HepG2 (cell line): ENCODE data around the gene USP40. TPM values are rescaled to one million over a fixed set of nuclear protein-coding genes. Genes with fewer than 3 reads are reported as not detected.

Experiments used
- ATAC-seq: fragments of 200-7000 bp; cut with Tn5 transposase; 3 replicates; pipeline ENCODE4 v1.9.1; 2020; ENCODE audit warnings: mild to moderate bottlenecking, moderate library complexity
- BruUV-seq: library from RNA; stranded (reverse); fragments of 400-500 nt; replicated peaks from 2 replicates; lab custom pipeline; 2021; lab: Mats Ljungman, UMichigan
- CTCF ChIA-PET: fragments of 300-600 bp; formaldehyde crosslinking; extraction: SDS; loops from one replicate; lab custom pipeline; 2021; ENCODE audit warnings: low total read pairs, inconsistent platforms, low intra/inter-chr PET ratio; lab: Yijun Ruan, JAX
- POLR2A ChIA-PET: fragments of 350-600 bp; sonication (Branson Sonifier 250); formaldehyde crosslinking; loops from one replicate; lab custom pipeline; 2020; ENCODE audit warnings: antibody characterized with exemption, inconsistent platforms; lab: Yijun Ruan, JAX
- DNase-seq: peaks from one replicate; pipeline ENCODE4 v3.0.0-alpha.2; 2015; ENCODE audit warnings: low spot score
- FAIRE-seq: peaks from 3 replicates; lab custom pipeline; 2011; peaks lifted over from hg19 to GRCh38; lab: Jason Lieb, UNC
- H2AFZ ChIP-seq: one replicate; pipeline ENCODE4 v1.6.1; 2011; ENCODE audit warnings: low read length, inconsistent platforms
- H3K27ac ChIP-seq: fragments of 300-600 bp; 3 replicates; pipeline ENCODE4 v1.8.0; 2011; ENCODE audit warnings: mixed run types, mild to moderate bottlenecking, mixed read lengths, low read length, inconsistent platforms; ENCODE audit not compliant: insufficient read depth; ENCODE audit errors: extremely low read length
- H3K27me3 ChIP-seq, 2 experiments: fragments of 200-600 bp in 1 of 2; 2 replicates in 1 of 2; 3 replicates in 1 of 2; pipeline versions ENCODE4 v1.6.0 to v1.8.0; 2011; ENCODE audit warnings: low read length in 2 of 2, mild to moderate bottlenecking in 2 of 2, moderate library complexity in 2 of 2, inconsistent platforms in 1 of 2; ENCODE audit not compliant: insufficient read depth in 2 of 2, control insufficient read depth in 1 of 2
- H3K36me3 ChIP-seq, 2 experiments: fragments of 200-600 bp in 1 of 2; replicated peaks in 1 of 2; 2 replicates in 1 of 2; 3 replicates in 1 of 2; pipeline versions ENCODE4 v1.5.1 to v1.8.0; 2011; ENCODE audit warnings: low read length in 2 of 2, inconsistent platforms in 1 of 2; ENCODE audit not compliant: insufficient read depth in 2 of 2, control insufficient read depth in 1 of 2
- H3K4me1 ChIP-seq: 2 replicates; pipeline ENCODE4 v1.5.1; 2012; ENCODE audit warnings: low read length, inconsistent platforms; ENCODE audit not compliant: insufficient read depth
- H3K4me2 ChIP-seq: 2 replicates; pipeline ENCODE4 v1.6.0; 2011; ENCODE audit warnings: low read depth, low read length, inconsistent platforms
- H3K4me3 ChIP-seq, 3 experiments: fragments of 200-600 bp in 1 of 3; sonication (generic), shearing (Covaris generic) in 1 of 3; replicated peaks in 1 of 3; 2 replicates each; pipeline ENCODE4 v1.5.1; 2011 to 2016; ENCODE audit warnings: low read length in 3 of 3, inconsistent platforms in 2 of 3, low read depth in 2 of 3, mild to moderate bottlenecking in 2 of 3, control low read depth in 1 of 3, mixed read lengths in 1 of 3; ENCODE audit not compliant: insufficient read depth in 1 of 3
- H3K79me2 ChIP-seq: one replicate; pipeline ENCODE4 v1.6.1; 2011; ENCODE audit warnings: low read length, inconsistent platforms; ENCODE audit not compliant: insufficient read depth
- H3K9ac ChIP-seq: 2 replicates; pipeline ENCODE4 v1.6.0; 2011; ENCODE audit warnings: mild to moderate bottlenecking, low read depth, low read length, inconsistent platforms; ENCODE audit not compliant: insufficient read depth
- H3K9me3 ChIP-seq: 2 replicates; pipeline ENCODE4 v1.5.1; 2012; ENCODE audit warnings: mild to moderate bottlenecking, low read length
- H4K20me1 ChIP-seq: 2 replicates; pipeline ENCODE4 v1.6.0; 2011; ENCODE audit warnings: inconsistent platforms, mild to moderate bottlenecking, low read length, moderate library complexity; ENCODE audit not compliant: insufficient read depth
- EP300 ChIP-seq, 3 experiments: sonication (generic) in 1 of 3; formaldehyde crosslinking in 1 of 3; IDR thresholded peaks; 2 replicates each; pipeline versions ENCODE4 v1.5.1 to v1.6.1; 2011 to 2020; ENCODE audit warnings: low read depth in 2 of 3, low read length in 2 of 3, borderline replicate concordance in 1 of 3, improper control_type of control experiment in 1 of 3, mild to moderate bottlenecking in 1 of 3, missing genetic modification reagents in 1 of 3, moderate library complexity in 1 of 3
- HDAC2 ChIP-seq: sonication (generic); formaldehyde crosslinking; IDR thresholded peaks from 2 replicates; pipeline ENCODE4 v1.4.0; 2020; ENCODE audit warnings: missing genetic modification reagents
- IRX3 ChIP-seq: sonication (generic); formaldehyde crosslinking; IDR thresholded peaks from 2 replicates; pipeline ENCODE4 v1.8.1; 2023; ENCODE audit warnings: mild to moderate bottlenecking, low read depth, missing genetic modification reagents, borderline replicate concordance
- MIER3 ChIP-seq: IDR thresholded peaks from 2 replicates; pipeline ENCODE4 v1.6.1; 2016; ENCODE audit warnings: missing compliant biosample characterization, borderline replicate concordance
- MYC ChIP-seq: sonication (generic); formaldehyde crosslinking; IDR thresholded peaks from 2 replicates; pipeline ENCODE4 v1.9.0; 2021; ENCODE audit warnings: missing genetic modification reagents, borderline replicate concordance
- SMAD9 ChIP-seq: sonication (generic); formaldehyde crosslinking; IDR thresholded peaks from 2 replicates; pipeline ENCODE4 v1.5.1; 2020; ENCODE audit warnings: mild to moderate bottlenecking, missing genetic modification reagents
- SRSF4 ChIP-seq: fragments of 200-400 bp; formaldehyde crosslinking; IDR thresholded peaks from one replicate; pipeline ENCODE4 v1.6.1; 2018; ENCODE audit warnings: mild to moderate bottlenecking, low read depth, low read length, moderate library complexity; ENCODE audit not compliant: poor library complexity, severe bottlenecking
- SRY ChIP-seq: sonication (generic); formaldehyde crosslinking; IDR thresholded peaks from 2 replicates; pipeline ENCODE4 v1.8.0; 2022; ENCODE audit warnings: mild to moderate bottlenecking, missing genetic modification reagents
- ZNF256 ChIP-seq: sonication (generic); formaldehyde crosslinking; conservative IDR thresholded peaks from 2 replicates; pipeline ENCODE4 v1.4.0; 2020; ENCODE audit warnings: missing genetic modification reagents
- ZNF616 ChIP-seq: sonication (generic); formaldehyde crosslinking; IDR thresholded peaks from 2 replicates; pipeline ENCODE4 v1.5.0; 2020; ENCODE audit warnings: low read depth, mild to moderate bottlenecking, missing genetic modification reagents
- ZNF781 ChIP-seq: sonication (generic); formaldehyde crosslinking; IDR thresholded peaks from 2 replicates; pipeline ENCODE4 v1.5.1; 2020; ENCODE audit warnings: borderline replicate concordance, mild to moderate bottlenecking, missing genetic modification reagents; ENCODE audit errors: not compliant biosample characterization
- WGBS: methylation state at CpG from one replicate; pipeline ENCODE4 v1.1.6; 2017; ENCODE audit warnings: low lambda C conversion rate; 5-methylcytosine and 5-hydroxymethylcytosine counted together
- in situ Hi-C: cut with HindIII; loops from 2 replicates; pipeline ENCODE4 v1.10.0; 2017; ENCODE audit warnings: low pct_unique_long_range_greater_than_20kb; ENCODE audit not compliant: extremely low pct_ligation_motif_present
- intact Hi-C: fragments of 100-400 bp; cut with micrococcal nuclease; formaldehyde crosslinking; loops from one replicate; pipeline ENCODE4 v1.10.0; 2022; ENCODE audit not compliant: unreplicated experiment
- polyA plus RNA-seq, 8 experiments: library from polyadenylated mRNA; depleted of rRNA in 3 of 8; stranded (reverse) in 7 of 8; unstranded in 1 of 8; fragments of >200 nt; fragmentation: Illumina TruSeq in 4 of 8; extraction: Trizol in 4 of 8; gene quantifications; 2 replicates each; pipeline versions ENCODE4 v1.2.1 to v1.2.3, GENCODE V29; 2011 to 2016; ENCODE audit warnings: low read depth in 4 of 8, missing spikeins in 1 of 8, mixed read lengths in 1 of 8; ENCODE audit not compliant: insufficient read depth in 1 of 8
- total RNA-seq, 5 experiments: library from RNA; depleted of rRNA; stranded (reverse); fragments of >200 nt; fragmentation: Illumina TruSeq; extraction: Trizol; gene quantifications; 2 replicates each; pipeline ENCODE4 v1.2.3, GENCODE V29; 2016; ENCODE audit warnings: low read depth in 1 of 5
- TF ChIP-seq, protein P1 (sequence below): IDR thresholded peaks from 2 replicates; pipeline ENCODE4 v1.6.1; 2016; ENCODE audit warnings: mild to moderate bottlenecking
- TF ChIP-seq, protein P2 (sequence below): sonication (generic); formaldehyde crosslinking; IDR thresholded peaks from 2 replicates; pipeline ENCODE4 v1.8.0; 2022; ENCODE audit warnings: mild to moderate bottlenecking, missing genetic modification reagents
- TF ChIP-seq, protein P3 (sequence below): IDR thresholded peaks from 2 replicates; pipeline ENCODE4 v1.6.1; 2016
- TF ChIP-seq, protein P4 (sequence below): sonication (generic); formaldehyde crosslinking; IDR thresholded peaks from 2 replicates; pipeline ENCODE4 v1.5.1; 2020; ENCODE audit warnings: missing genetic modification reagents, mild to moderate bottlenecking, borderline replicate concordance
- TF ChIP-seq, protein P5 (sequence below): IDR thresholded peaks from 2 replicates; pipeline ENCODE4 v1.6.1; 2016
- TF ChIP-seq, protein P6 (sequence below): sonication (generic); formaldehyde crosslinking; IDR thresholded peaks from 2 replicates; pipeline ENCODE4 v1.5.1; 2020; ENCODE audit warnings: mild to moderate bottlenecking, missing genetic modification reagents, borderline replicate concordance

Gene USP40
- total and polyA plus RNA-seq, 2 of the 13 experiments (the other 11 are each of a cell fraction or from before 2014, with no cell fraction given): 41.0 to 46.3 TPM

DNA sequence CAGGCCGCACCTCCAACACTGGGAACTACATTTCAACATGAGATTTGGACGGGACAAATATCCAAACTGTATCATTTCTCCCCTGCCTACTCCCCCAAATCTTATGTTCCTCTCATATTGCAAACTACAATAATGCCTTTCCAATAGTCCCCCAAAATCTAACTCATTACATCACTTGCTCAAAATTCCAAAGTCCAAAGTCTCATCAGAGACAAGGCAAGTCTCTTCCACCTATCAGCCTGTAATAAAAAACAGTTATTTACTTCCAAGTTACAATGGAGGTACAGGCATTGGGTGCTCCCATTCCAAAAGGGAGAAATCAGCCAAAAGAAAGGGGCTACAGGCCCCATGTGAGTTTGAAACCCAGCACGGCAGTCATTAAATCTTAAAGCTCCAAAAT, 38.2 kb upstream of the USP40 start:
- Histone ChIP-seq H3K4me2 (no peak overlapping the region), H3K9ac (no peak overlapping the region), H3K9me3 (no peaks in the 10 kb centered on the region), H3K36me3 (no peaks in the 10 kb centered on the region), H3K4me3 (no peak overlapping the region), H3K27me3 (0 out of 5 replicates have a peak, but pooled peaks cover 0 to 1% of the 10 kb centered on the region in 2 experiments), H3K4me1 (peaks cover 9% of the 10 kb centered on the region), H2AFZ (no peak overlapping the region), H4K20me1 (no peaks in the 10 kb centered on the region), H3K27ac (no peak overlapping the region), H3K79me2 (no peaks in the 10 kb centered on the region)
- DNase-seq: no peak
- 76% methylated on average over 3 of the region's 3 CpGs for WGBS
- in situ Hi-C loops (no loop called here), intact Hi-C loops (no loop called here)
- no peak for FAIRE-seq
- ChIA-PET CTCF (no interaction called here), POLR2A (no interaction called here)
- ATAC-seq: no peak
- BruUV-seq: no TSS peak
- TF ChIP-seq, protein P1, sequence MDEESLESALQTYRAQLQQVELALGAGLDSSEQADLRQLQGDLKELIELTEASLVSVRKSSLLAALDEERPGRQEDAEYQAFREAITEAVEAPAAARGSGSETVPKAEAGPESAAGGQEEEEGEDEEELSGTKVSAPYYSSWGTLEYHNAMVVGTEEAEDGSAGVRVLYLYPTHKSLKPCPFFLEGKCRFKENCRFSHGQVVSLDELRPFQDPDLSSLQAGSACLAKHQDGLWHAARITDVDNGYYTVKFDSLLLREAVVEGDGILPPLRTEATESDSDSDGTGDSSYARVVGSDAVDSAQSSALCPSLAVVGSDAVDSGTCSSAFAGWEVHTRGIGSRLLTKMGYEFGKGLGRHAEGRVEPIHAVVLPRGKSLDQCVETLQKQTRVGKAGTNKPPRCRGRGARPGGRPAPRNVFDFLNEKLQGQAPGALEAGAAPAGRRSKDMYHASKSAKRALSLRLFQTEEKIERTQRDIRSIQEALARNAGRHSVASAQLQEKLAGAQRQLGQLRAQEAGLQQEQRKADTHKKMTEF (CRISPR knock-in tag): no peak
- TF ChIP-seq IRX3 (CRISPR knock-in tag) (no peak), ZNF256 (CRISPR knock-in tag) (no peak), EP300 (IDR thresholded peaks at IDR 0.05; ENCODE audit: low read depth in 2 of 2, low read length in 2 of 2) (no peak), EP300 (CRISPR knock-in tag; IDR thresholded peaks at IDR 0.05; ENCODE audit: borderline replicate concordance) (no peak), MIER3 (CRISPR knock-in tag) (no peak), HDAC2 (no peak), SMAD9 (CRISPR knock-in tag) (no peak), SRY (CRISPR knock-in tag) (no peak), MYC (no peak), ZNF781 (CRISPR knock-in tag) (no peak), ZNF616 (no peak), SRSF4 (no peak)
- TF ChIP-seq, protein P2, sequence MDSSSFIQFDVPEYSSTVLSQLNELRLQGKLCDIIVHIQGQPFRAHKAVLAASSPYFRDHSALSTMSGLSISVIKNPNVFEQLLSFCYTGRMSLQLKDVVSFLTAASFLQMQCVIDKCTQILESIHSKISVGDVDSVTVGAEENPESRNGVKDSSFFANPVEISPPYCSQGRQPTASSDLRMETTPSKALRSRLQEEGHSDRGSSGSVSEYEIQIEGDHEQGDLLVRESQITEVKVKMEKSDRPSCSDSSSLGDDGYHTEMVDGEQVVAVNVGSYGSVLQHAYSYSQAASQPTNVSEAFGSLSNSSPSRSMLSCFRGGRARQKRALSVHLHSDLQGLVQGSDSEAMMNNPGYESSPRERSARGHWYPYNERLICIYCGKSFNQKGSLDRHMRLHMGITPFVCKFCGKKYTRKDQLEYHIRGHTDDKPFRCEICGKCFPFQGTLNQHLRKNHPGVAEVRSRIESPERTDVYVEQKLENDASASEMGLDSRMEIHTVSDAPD (CRISPR knock-in tag): no peak
- TF ChIP-seq, protein P3, sequence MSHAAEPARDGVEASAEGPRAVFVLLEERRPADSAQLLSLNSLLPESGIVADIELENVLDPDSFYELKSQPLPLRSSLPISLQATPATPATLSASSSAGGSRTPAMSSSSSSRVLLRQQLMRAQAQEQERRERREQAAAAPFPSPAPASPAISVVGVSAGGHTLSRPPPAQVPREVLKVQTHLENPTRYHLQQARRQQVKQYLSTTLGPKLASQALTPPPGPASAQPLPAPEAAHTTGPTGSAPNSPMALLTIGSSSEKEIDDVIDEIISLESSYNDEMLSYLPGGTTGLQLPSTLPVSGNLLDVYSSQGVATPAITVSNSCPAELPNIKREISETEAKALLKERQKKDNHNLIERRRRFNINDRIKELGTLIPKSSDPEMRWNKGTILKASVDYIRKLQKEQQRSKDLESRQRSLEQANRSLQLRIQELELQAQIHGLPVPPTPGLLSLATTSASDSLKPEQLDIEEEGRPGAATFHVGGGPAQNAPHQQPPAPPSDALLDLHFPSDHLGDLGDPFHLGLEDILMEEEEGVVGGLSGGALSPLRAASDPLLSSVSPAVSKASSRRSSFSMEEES: no peak
- TF ChIP-seq, protein P4, sequence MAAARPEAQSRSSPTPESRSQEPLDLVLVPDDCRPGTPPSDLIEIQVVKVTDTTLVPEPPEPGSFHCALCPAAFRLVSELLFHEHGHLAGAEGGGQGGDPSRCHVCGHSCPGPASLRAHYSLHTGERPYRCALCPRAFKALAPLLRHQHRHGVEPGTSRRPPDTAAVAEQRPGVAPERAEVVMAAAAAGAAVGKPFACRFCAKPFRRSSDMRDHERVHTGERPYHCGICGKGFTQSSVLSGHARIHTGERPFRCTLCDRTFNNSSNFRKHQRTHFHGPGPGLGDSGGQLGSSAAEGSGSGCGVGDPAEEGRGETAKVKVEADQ (CRISPR knock-in tag): no peak
- TF ChIP-seq, protein P5, sequence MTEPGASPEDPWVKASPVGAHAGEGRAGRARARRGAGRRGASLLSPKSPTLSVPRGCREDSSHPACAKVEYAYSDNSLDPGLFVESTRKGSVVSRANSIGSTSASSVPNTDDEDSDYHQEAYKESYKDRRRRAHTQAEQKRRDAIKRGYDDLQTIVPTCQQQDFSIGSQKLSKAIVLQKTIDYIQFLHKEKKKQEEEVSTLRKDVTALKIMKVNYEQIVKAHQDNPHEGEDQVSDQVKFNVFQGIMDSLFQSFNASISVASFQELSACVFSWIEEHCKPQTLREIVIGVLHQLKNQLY (CRISPR knock-in tag): no peak
- TF ChIP-seq, protein P6, sequence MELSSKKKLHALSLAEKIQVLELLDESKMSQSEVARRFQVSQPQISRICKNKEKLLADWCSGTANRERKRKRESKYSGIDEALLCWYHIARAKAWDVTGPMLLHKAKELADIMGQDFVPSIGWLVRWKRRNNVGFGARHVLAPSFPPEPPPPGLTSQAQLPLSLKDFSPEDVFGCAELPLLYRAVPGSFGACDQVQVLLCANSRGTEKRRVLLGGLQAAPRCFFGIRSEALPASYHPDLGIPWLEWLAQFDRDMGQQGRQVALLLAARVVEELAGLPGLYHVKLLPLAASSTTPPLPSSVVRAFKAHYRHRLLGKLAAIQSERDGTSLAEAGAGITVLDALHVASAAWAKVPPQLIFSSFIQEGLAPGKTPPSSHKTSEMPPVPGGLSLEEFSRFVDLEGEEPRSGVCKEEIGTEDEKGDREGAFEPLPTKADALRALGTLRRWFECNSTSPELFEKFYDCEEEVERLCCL (CRISPR knock-in tag): no peak
